Endothelial cell of umbilical vein (primary cell): ENCODE results near the gene DCC. TPM values are rescaled to one million over a fixed set of nuclear protein-coding genes. Genes with fewer than 3 reads are reported as not detected.

Experiments used
- BruUV-seq: library from RNA; stranded (reverse); fragments of 400-500 nt; replicated peaks from 2 replicates; lab custom pipeline; 2021; lab: Mats Ljungman, UMichigan
- CTCF ChIA-PET: fragments of 300-600, 350-600 bp; sonication (Branson Sonifier 250); formaldehyde crosslinking; loops from one replicate; lab custom pipeline; 2021; ENCODE audit warnings: antibody characterized with exemption, inconsistent platforms; lab: Charles Lee
- POLR2A ChIA-PET: fragments of 300-600, 350-600 bp; sonication (Branson Sonifier 250); formaldehyde crosslinking; loops from one replicate; lab custom pipeline; 2021; ENCODE audit warnings: antibody characterized with exemption, inconsistent platforms; lab: Charles Lee
- DNase-seq: peaks from one replicate; pipeline ENCODE4 v3.0.0-alpha.2; 2011; ENCODE audit warnings: low read depth, low spot score
- FAIRE-seq: peaks from 2 replicates; lab custom pipeline; 2011; peaks lifted over from hg19 to GRCh38; lab: Jason Lieb, UNC
- H2AFZ ChIP-seq: 2 replicates; pipeline ENCODE4 v1.6.0; 2012; ENCODE audit warnings: low read depth, low read length, control low read depth, inconsistent platforms
- H3K27ac ChIP-seq: 2 replicates; pipeline ENCODE4 v1.5.1; 2011; ENCODE audit warnings: low read depth, mild to moderate bottlenecking, control low read depth, low read length, moderate library complexity; ENCODE audit not compliant: insufficient read depth
- H3K27me3 ChIP-seq, 2 experiments: 2 replicates each; pipeline versions ENCODE4 v1.6.0 to v1.6.1; 2011; ENCODE audit warnings: low read length in 2 of 2, mixed read lengths in 1 of 2; ENCODE audit not compliant: control insufficient read depth in 2 of 2, insufficient read depth in 2 of 2
- H3K36me3 ChIP-seq, 2 experiments: 2 replicates in 1 of 2; 3 replicates in 1 of 2; pipeline ENCODE4 v1.5.1; 2011; ENCODE audit warnings: low read length in 2 of 2, mild to moderate bottlenecking in 1 of 2, moderate library complexity in 1 of 2; ENCODE audit not compliant: control insufficient read depth in 2 of 2, insufficient read depth in 2 of 2; ENCODE audit errors: extremely low read depth in 1 of 2
- H3K4me1 ChIP-seq: 3 replicates; pipeline ENCODE4 v1.5.1; 2011; ENCODE audit warnings: mild to moderate bottlenecking, low read length; ENCODE audit not compliant: control insufficient read depth, insufficient read depth; ENCODE audit errors: extremely low read depth
- H3K4me2 ChIP-seq: 2 replicates; pipeline ENCODE4 v1.6.1; 2011; ENCODE audit warnings: low read length, control low read depth, mixed read lengths; ENCODE audit not compliant: insufficient read depth
- H3K4me3 ChIP-seq, 3 experiments: fragments of 200-600 bp in 1 of 3; sonication (generic), shearing (Covaris generic) in 1 of 3; replicated peaks in 1 of 3; 2 replicates each; pipeline ENCODE4 v1.5.1; 2011 to 2016; ENCODE audit warnings: control low read depth in 3 of 3, low read length in 3 of 3, mild to moderate bottlenecking in 2 of 3, inconsistent platforms in 1 of 3, low read depth in 1 of 3, moderate library complexity in 1 of 3; ENCODE audit not compliant: insufficient read depth in 1 of 3
- H3K79me2 ChIP-seq: 2 replicates; pipeline ENCODE4 v1.6.0; 2012; ENCODE audit warnings: low read length, inconsistent platforms; ENCODE audit not compliant: control insufficient read depth, insufficient read depth
- H3K9ac ChIP-seq: replicated peaks from 2 replicates; pipeline ENCODE3; 2011; ENCODE audit warnings: low read length, control low read depth; ENCODE audit not compliant: insufficient read depth; ENCODE audit errors: extremely low read depth
- H3K9me1 ChIP-seq: replicated peaks from 3 replicates; pipeline ENCODE4 v1.6.0; 2011; ENCODE audit warnings: mild to moderate bottlenecking, low read length; ENCODE audit not compliant: control insufficient read depth, insufficient read depth; ENCODE audit errors: extremely low read depth
- H3K9me3 ChIP-seq: replicated peaks from 2 replicates; pipeline ENCODE4 v1.5.1; 2012; ENCODE audit warnings: low read length, inconsistent platforms; ENCODE audit not compliant: control insufficient read depth, insufficient read depth
- H4K20me1 ChIP-seq: replicated peaks from 2 replicates; pipeline ENCODE3; 2011; ENCODE audit warnings: mild to moderate bottlenecking, low read length; ENCODE audit not compliant: control insufficient read depth, insufficient read depth; ENCODE audit errors: extremely low read depth
- EZH2 ChIP-seq: IDR thresholded peaks from 2 replicates; pipeline ENCODE4 v1.6.1; 2012; ENCODE audit warnings: borderline replicate concordance, low read depth, mild to moderate bottlenecking, moderate library complexity, low read length, inconsistent platforms; ENCODE audit not compliant: severe bottlenecking
- FOS ChIP-seq: IDR thresholded peaks from 2 replicates; pipeline ENCODE4 v1.6.1; 2011; ENCODE audit warnings: mild to moderate bottlenecking, low read length, moderate library complexity, borderline replicate concordance; ENCODE audit not compliant: insufficient read depth
- GATA2 ChIP-seq: IDR thresholded peaks from 2 replicates; pipeline ENCODE4 v1.7.0; 2011; ENCODE audit warnings: low read depth, mild to moderate bottlenecking, moderate library complexity, mixed read lengths, low read length; ENCODE audit not compliant: insufficient read length, insufficient read depth
- JUN ChIP-seq: IDR thresholded peaks from 2 replicates; pipeline ENCODE4 v1.6.1; 2011; ENCODE audit warnings: borderline replicate concordance, low read depth; ENCODE audit not compliant: insufficient read length, insufficient read depth
- MYC ChIP-seq: IDR thresholded peaks from one replicate; pipeline ENCODE4 v1.6.1; 2011; ENCODE audit warnings: mild to moderate bottlenecking, low read depth, low read length
- POLR2A ChIP-seq: IDR thresholded peaks from 2 replicates; pipeline ENCODE4 v1.6.1; 2012; ENCODE audit warnings: low read depth, mild to moderate bottlenecking, control low read depth, low read length
- POLR2AphosphoS5 ChIP-seq: IDR thresholded peaks from 2 replicates; pipeline ENCODE4 v1.6.1; 2012; ENCODE audit warnings: low read depth, mild to moderate bottlenecking, control low read depth, low read length, moderate library complexity; ENCODE audit not compliant: insufficient read depth
- dilution Hi-C: fragments of 300-500 bp; cut with MboI; formaldehyde crosslinking; loops from one replicate; pipeline ENCODE4 v1.15.0; 2019; ENCODE audit warnings: low sequenced_read_pairs; ENCODE audit not compliant: extremely low pct_ligation_motif_present
- intact Hi-C: fragments of 100-400 bp; cut with micrococcal nuclease; formaldehyde crosslinking; loops from one replicate; pipeline ENCODE4 v1.10.0; 2022
- polyA plus RNA-seq, 4 experiments: library from polyadenylated mRNA; depleted of rRNA in 3 of 4; stranded (reverse) in 3 of 4; unstranded in 1 of 4; fragments of >200 nt; gene quantifications; 2 replicates each; pipeline versions ENCODE4 v1.2.1 to v1.2.3, GENCODE V29; 2011 to 2012; ENCODE audit warnings: missing spikeins in 1 of 4
- total RNA-seq: library from RNA; stranded (reverse); gene quantifications from 2 replicates; pipeline ENCODE4 v1.2.3, GENCODE V29; 2021
- TF ChIP-seq, protein P1 (sequence below): IDR thresholded peaks from 2 replicates; pipeline ENCODE4 v1.6.1; 2011; ENCODE audit not compliant: insufficient read depth, insufficient read length
- TF ChIP-seq, protein P2 (sequence below), 2 donors: IDR thresholded peaks; 1 replicate in 1 of 2; 2 replicates in 1 of 2; pipeline ENCODE4 v1.5.1; 2011; ENCODE audit warnings: low read length in 2 of 2, mild to moderate bottlenecking in 2 of 2, moderate library complexity in 2 of 2, control low read depth in 1 of 2, inconsistent platforms in 1 of 2, low read depth in 1 of 2; ENCODE audit not compliant: insufficient read depth in 1 of 2; ENCODE audit errors: extremely low read depth in 1 of 2

Gene DCC
- total and polyA plus RNA-seq, 2 donors (not counting 3 experiments of a cell fraction or from before 2014, with no cell fraction given): not detected

DNA sequence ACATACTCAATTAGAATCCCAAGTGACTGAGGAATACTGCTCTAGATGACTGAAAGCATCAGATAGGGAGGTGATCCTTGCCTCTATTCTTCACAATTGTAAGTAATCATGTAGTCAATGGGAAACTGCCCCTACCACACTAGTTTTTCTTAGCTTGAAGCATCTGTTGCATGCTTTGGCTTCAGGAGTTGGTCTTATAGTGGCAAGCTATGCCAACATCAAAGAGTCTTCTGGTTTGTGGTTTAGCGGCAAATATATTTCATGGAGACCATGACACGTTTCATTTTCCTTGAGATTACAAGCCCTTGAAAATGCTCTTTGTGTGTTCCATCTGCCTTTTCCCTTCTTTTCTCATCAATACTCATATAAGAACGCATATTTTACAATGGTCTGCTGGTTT lies 12.9 kb downstream of the DCC start:
- CTCF ChIA-PET: no interaction called here

More for the DNA sequence above, 12.9 kb downstream of the DCC start:
- Histone ChIP-seq H4K20me1 (no peaks in the 10 kb centered on the region), H3K36me3 (no peaks in the 10 kb centered on the region), H3K27me3 (no peaks in the 10 kb centered on the region), H2AFZ (no peak overlapping the region), H3K27ac (no peak overlapping the region), H3K79me2 (no peaks in the 10 kb centered on the region), H3K4me2 (no peak overlapping the region), H3K9me3 (peaks cover 2% of the 10 kb centered on the region), H3K9ac (no peak overlapping the region), H3K4me3 (no peak overlapping the region), H3K4me1 (no peaks in the 10 kb centered on the region), H3K9me1 (no peaks in the 10 kb centered on the region)
- dilution Hi-C loops: no loop called here
- POLR2A ChIA-PET: no interaction called here
- no peak for TF ChIP-seq POLR2A
- TF ChIP-seq GATA2: no peak
- TF ChIP-seq, protein P1, sequence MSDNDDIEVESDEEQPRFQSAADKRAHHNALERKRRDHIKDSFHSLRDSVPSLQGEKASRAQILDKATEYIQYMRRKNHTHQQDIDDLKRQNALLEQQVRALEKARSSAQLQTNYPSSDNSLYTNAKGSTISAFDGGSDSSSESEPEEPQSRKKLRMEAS: no peak
- no peak for TF ChIP-seq FOS
- TF ChIP-seq EZH2: no peak
- no peak for TF ChIP-seq JUN
- no peak for TF ChIP-seq MYC
- TF ChIP-seq, protein P2, sequence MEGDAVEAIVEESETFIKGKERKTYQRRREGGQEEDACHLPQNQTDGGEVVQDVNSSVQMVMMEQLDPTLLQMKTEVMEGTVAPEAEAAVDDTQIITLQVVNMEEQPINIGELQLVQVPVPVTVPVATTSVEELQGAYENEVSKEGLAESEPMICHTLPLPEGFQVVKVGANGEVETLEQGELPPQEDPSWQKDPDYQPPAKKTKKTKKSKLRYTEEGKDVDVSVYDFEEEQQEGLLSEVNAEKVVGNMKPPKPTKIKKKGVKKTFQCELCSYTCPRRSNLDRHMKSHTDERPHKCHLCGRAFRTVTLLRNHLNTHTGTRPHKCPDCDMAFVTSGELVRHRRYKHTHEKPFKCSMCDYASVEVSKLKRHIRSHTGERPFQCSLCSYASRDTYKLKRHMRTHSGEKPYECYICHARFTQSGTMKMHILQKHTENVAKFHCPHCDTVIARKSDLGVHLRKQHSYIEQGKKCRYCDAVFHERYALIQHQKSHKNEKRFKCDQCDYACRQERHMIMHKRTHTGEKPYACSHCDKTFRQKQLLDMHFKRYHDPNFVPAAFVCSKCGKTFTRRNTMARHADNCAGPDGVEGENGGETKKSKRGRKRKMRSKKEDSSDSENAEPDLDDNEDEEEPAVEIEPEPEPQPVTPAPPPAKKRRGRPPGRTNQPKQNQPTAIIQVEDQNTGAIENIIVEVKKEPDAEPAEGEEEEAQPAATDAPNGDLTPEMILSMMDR (IDR thresholded peaks at IDR 0.05; ENCODE audit: extremely low read depth in 1 of 2, insufficient read depth in 1 of 2, low read depth in 1 of 2, low read length in 2 of 2): no peak
- no peak for TF ChIP-seq POLR2AphosphoS5
- intact Hi-C loops: no loop called here
- FAIRE-seq (no peak), DNase-seq (no peak)
- no TSS peak for BruUV-seq
